Measurements from ENCODE around the gene C16orf54. TPM values are rescaled to one million over a fixed set of nuclear protein-coding genes. Genes with fewer than 3 reads are reported as not detected.

Gene C16orf54
- total and polyA plus RNA-seq, 2 donors (not counting 3 experiments of a cell fraction or from before 2014, with no cell fraction given) = not detected

GRCh38 chr16:29699324-29700219, 46.2 kb downstream of the C16orf54 start:
- dilution Hi-C loops (cut with MboI; ENCODE audit: extremely low pct_ligation_motif_present, low sequenced_read_pairs) (no loop called here), intact Hi-C loops (cut with micrococcal nuclease) (loop anchor here (1.0 to 5.0 kb wide), 8 partner anchors 22 to 333 kb away; partner anchors contain the start of genes KIF22 and MAZ)
- Histone ChIP-seq H3K79me2 (ENCODE audit: control insufficient read depth, insufficient read depth, low read length) (no peaks in the 10 kb centered on the region), H3K27ac (ENCODE audit: insufficient read depth, low read depth, low read length) (no peak overlapping the region), H3K9ac (replicated peaks; ENCODE audit: extremely low read depth, insufficient read depth, low read length) (no peak overlapping the region), H3K4me3 (replicated peaks in 1 of 3; ENCODE audit: insufficient read depth in 1 of 3, low read depth in 1 of 3, low read length in 3 of 3) (no peak overlapping the region), H3K9me3 (replicated peaks; ENCODE audit: control insufficient read depth, insufficient read depth, low read length) (no peaks in the 10 kb centered on the region), H3K4me2 (ENCODE audit: insufficient read depth, low read length) (no peak overlapping the region), H3K36me3 (ENCODE audit: control insufficient read depth in 2 of 2, extremely low read depth in 1 of 2, insufficient read depth in 2 of 2, low read length in 2 of 2) (no peaks in the 10 kb centered on the region), H2AFZ (ENCODE audit: low read depth, low read length) (no peak overlapping the region), H4K20me1 (replicated peaks; ENCODE audit: control insufficient read depth, extremely low read depth, insufficient read depth, low read length) (no peaks in the 10 kb centered on the region), H3K27me3 (ENCODE audit: control insufficient read depth in 2 of 2, insufficient read depth in 2 of 2, low read length in 2 of 2) (peaks cover 0 to 1% of the 10 kb centered on the region in 2 experiments), H3K9me1 (replicated peaks; ENCODE audit: control insufficient read depth, extremely low read depth, insufficient read depth, low read length) (no peaks in the 10 kb centered on the region), H3K4me1 (ENCODE audit: control insufficient read depth, extremely low read depth, insufficient read depth, low read length) (peaks cover 5% of the 10 kb centered on the region)
- DNase-seq (ENCODE audit: low read depth, low spot score) (no peak), FAIRE-seq (no peak)
- no peak for TF ChIP-seq MAX (IDR thresholded peaks at IDR 0.05; ENCODE audit: insufficient read depth, insufficient read length)
- TF ChIP-seq POLR2A (IDR thresholded peaks at IDR 0.05; ENCODE audit: low read depth, low read length) = no peak
- TF ChIP-seq CTCF (IDR thresholded peaks at IDR 0.05; ENCODE audit: extremely low read depth in 1 of 2, insufficient read depth in 1 of 2, low read depth in 1 of 2, low read length in 2 of 2) = no peak
- ChIA-PET POLR2A (interaction anchor here (0.6 kb wide), 2 partner anchors 152 to 1878 kb away, joined by 3 to 6 read pairs; no protein-coding TSS in a partner anchor), CTCF (interaction anchor here (0.8 to 5.3 kb wide), 40 partner anchors 8 to 356 kb away, joined by 3 to 92 read pairs (median 5); partner anchors contain the start of genes ASPHD1, C16orf92, KCTD13 and KIF22)
- BruUV-seq (replicated peaks) = no TSS peak
